ENCODE measurements around the gene DNMT3A. TPM values are rescaled to one million over a fixed set of nuclear protein-coding genes. Genes with fewer than 3 reads are reported as not detected.

DNMT3A gene
- total RNA-seq, 1 donor from 2014 or later: 15.4 TPM

- TF ChIP-seq, protein P1, sequence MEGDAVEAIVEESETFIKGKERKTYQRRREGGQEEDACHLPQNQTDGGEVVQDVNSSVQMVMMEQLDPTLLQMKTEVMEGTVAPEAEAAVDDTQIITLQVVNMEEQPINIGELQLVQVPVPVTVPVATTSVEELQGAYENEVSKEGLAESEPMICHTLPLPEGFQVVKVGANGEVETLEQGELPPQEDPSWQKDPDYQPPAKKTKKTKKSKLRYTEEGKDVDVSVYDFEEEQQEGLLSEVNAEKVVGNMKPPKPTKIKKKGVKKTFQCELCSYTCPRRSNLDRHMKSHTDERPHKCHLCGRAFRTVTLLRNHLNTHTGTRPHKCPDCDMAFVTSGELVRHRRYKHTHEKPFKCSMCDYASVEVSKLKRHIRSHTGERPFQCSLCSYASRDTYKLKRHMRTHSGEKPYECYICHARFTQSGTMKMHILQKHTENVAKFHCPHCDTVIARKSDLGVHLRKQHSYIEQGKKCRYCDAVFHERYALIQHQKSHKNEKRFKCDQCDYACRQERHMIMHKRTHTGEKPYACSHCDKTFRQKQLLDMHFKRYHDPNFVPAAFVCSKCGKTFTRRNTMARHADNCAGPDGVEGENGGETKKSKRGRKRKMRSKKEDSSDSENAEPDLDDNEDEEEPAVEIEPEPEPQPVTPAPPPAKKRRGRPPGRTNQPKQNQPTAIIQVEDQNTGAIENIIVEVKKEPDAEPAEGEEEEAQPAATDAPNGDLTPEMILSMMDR (conservative IDR thresholded peaks at IDR 0.05; ENCODE audit: low read depth, low read length): no peak
- H3K4me3 ChIP-seq (ENCODE audit: low read depth, low read length): no peak overlapping the region
- DNase-seq (ENCODE audit: low read depth): no peak
Observed at GRCh38 chr2:25335204-25335603, 6.5 kb downstream of the DNMT3A start.

- no peak for DNase-seq (ENCODE audit: low read depth)
- H3K4me3 ChIP-seq (ENCODE audit: low read depth, low read length): no peak overlapping the region
- TF ChIP-seq, protein P1 (conservative IDR thresholded peaks at IDR 0.05; ENCODE audit: low read depth, low read length): no peak
Observed at GRCh38 chr2:25334482-25334881, 7.2 kb downstream of the DNMT3A start.

GRCh38 chr2:25333981-25334380 lies 7.7 kb downstream of the DNMT3A start:
- no peak overlapping the region for H3K4me3 ChIP-seq (ENCODE audit: low read depth, low read length)
- no peak for DNase-seq (ENCODE audit: low read depth)
- TF ChIP-seq, protein P1 (conservative IDR thresholded peaks at IDR 0.05; ENCODE audit: low read depth, low read length): no peak

DNA sequence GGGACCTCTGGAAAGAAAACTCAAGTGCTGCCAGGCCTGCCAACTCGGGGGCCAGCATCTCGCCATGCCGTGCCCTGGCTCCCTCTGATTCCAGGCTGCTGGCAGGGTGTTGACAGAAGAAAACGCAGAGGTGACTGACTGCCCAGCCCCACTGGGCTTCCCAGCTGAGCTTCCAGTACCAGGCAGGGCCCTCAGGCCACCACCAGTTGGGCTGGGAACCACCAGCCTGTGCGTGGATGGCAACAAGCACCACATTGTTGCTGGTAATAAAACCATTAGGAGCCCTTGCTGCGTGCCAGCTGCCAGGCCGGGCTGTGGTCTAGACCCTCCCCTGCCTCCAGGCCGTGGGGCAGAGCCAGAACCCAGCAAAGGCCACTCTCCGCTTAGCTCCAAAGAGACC lies 9.2 kb downstream of the DNMT3A start:
- DNase-seq (ENCODE audit: low read depth): no peak
- TF ChIP-seq, protein P1 (conservative IDR thresholded peaks at IDR 0.05; ENCODE audit: low read depth, low read length): no peak
- no peak overlapping the region for H3K4me3 ChIP-seq (ENCODE audit: low read depth, low read length)

- TF ChIP-seq, protein P1 (conservative IDR thresholded peaks at IDR 0.05; ENCODE audit: low read depth, low read length): no peak
- no peak overlapping the region for H3K4me3 ChIP-seq (ENCODE audit: low read depth, low read length)
- no peak for DNase-seq (ENCODE audit: low read depth)
Observed at GRCh38 chr2:25331686-25332365, 9.9 kb downstream of the DNMT3A start.

- H3K4me3 ChIP-seq (ENCODE audit: low read depth, low read length): no peak overlapping the region
- TF ChIP-seq, protein P1 (conservative IDR thresholded peaks at IDR 0.05; ENCODE audit: low read depth, low read length): no peak
- no peak for DNase-seq (ENCODE audit: low read depth)
Observed at GRCh38 chr2:25330937-25331336, 10.8 kb downstream of the DNMT3A start.

GRCh38 chr2:25330273-25330672 lies 11.5 kb downstream of the DNMT3A start:
- no peak overlapping the region for H3K4me3 ChIP-seq (ENCODE audit: low read depth, low read length)
- TF ChIP-seq, protein P1 (conservative IDR thresholded peaks at IDR 0.05; ENCODE audit: low read depth, low read length): no peak
- no peak for DNase-seq (ENCODE audit: low read depth)
